NCI-H510A treated with DMSO at 0.1 percent for 48 hours (cell line): ENCODE data around the gene TMPRSS9.
"Not testable (repeated sequence)": the region's sequence is repeated elsewhere in the genome, so short reads cannot be mapped to it uniquely, and the experiment has no call there.

Source experiments
- DNase-seq: peaks from one replicate; lab custom pipeline; 2025; lab: John Stamatoyannopoulos, UW

The TMPRSS9 gene

GRCh38 chr19:2342656-2343288 lies 17.3 kb upstream of the TMPRSS9 start:
- DNase-seq: no peak

GRCh38 chr19:2343289-2343982 lies 16.6 kb upstream of the TMPRSS9 start:
- no peak for DNase-seq

GRCh38 chr19:2344381-2344870 lies 15.6 kb upstream of the TMPRSS9 start:
- DNase-seq: no peak

- no peak for DNase-seq
Measured at GRCh38 chr19:2345076-2345475, 15.0 kb upstream of the TMPRSS9 start.

DNA sequence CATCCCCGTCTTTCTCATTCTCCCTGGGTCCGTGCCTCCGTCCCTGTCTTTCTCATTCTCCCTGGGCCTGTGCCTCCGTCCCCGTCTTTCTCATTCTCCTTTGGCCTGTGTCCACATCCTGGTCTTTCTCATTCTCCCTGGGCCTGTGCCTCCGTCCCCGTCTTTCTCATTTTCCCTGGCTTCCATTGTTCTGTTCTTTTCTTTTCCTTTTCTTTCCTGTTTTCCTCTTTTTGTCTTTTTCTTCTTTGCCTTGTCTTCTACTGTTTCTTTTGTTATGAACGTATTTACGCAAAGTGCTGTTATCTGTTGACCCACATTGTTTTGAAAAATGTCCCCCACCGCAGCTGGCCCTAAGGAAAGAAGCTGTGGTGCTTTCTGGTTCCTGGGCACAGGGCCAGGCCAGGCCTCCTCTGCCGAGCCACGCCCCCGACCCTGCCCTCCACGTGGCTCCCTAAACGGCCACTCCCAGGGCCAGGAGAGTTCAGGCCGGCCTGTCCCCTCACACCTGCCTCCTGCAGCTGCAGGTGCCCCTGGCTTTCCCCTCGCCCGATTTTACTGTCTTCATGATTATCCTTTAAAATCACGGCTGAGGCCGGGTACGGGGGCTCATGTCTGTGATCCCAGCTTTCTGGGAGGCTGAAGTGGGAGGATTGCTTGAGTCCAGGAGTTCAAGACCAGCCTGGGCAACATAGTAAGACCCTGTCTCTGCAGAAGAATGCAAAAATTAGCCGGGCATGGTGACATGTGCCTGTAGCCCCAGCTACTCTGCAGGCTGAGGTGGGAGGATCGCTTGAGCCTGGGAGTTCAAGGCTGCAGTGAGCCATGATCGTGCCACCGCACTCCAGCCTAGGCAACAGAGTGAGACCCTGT lies 14.0 kb upstream of the TMPRSS9 start:
- DNase-seq: peak; percentile 8

GRCh38 chr19:2349818-2350217 lies 10.2 kb upstream of the TMPRSS9 start:
- not testable (repeated sequence) for DNase-seq

- no peak for DNase-seq
Measured at GRCh38 chr19:2350656-2351055, 9.4 kb upstream of the TMPRSS9 start.

- no peak for DNase-seq
Measured at GRCh38 chr19:2351591-2351990, 8.5 kb upstream of the TMPRSS9 start.

DNA sequence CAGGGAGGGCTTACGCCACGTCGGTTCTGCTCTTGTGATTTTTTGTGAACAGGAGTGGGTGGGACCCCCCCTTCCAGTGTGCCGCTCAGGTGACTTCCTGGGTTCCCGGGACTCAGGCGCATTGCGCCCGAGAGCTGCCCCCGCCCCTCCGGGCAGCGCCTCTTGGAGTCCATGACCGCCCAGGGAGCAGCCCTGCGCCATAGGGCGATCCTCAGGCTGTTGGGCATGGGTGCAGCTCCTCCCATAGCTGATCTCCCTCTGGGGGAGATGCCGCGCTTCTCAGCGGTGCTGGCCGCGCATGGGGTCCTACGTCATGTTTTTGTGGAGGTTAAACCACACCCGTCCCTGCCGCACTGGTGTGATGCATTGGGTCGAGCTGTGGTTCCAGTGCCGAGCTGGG lies 7.9 kb upstream of the TMPRSS9 start:
- DNase-seq: no peak

- no peak for DNase-seq
Measured at GRCh38 chr19:2353159-2353886, 6.7 kb upstream of the TMPRSS9 start.

- no peak for DNase-seq
Measured at GRCh38 chr19:2353887-2354592, 6.0 kb upstream of the TMPRSS9 start.

GRCh38 chr19:2354670-2355069 lies 5.4 kb upstream of the TMPRSS9 start:
- DNase-seq: no peak

GRCh38 chr19:2355168-2356035 lies 4.7 kb upstream of the TMPRSS9 start:
- DNase-seq: no peak

GRCh38 chr19:2356036-2356646 lies 3.9 kb upstream of the TMPRSS9 start:
- no peak for DNase-seq

GRCh38 chr19:2357279-2358206 lies 2.5 kb upstream of the TMPRSS9 start:
- no peak for DNase-seq

GRCh38 chr19:2358548-2359173 lies 1.4 kb upstream of the TMPRSS9 start:
- DNase-seq: no peak

- no peak for DNase-seq
Measured at GRCh38 chr19:2360833-2361232, 768 bp downstream of the TMPRSS9 start.
